GM21717 (cell line): ENCODE results near the gene HECTD3.
"Not testable (repeated sequence)": the region's sequence is repeated elsewhere in the genome, so short reads cannot be mapped to it uniquely, and the experiment has no call there.

Experiments used
- ATAC-seq: cut with Tn5 transposase; IDR thresholded peaks from one replicate; pipeline ENCODE4 v1.9.1; 2021; ENCODE audit warnings: mild to moderate bottlenecking, moderate library complexity; ENCODE audit not compliant: unreplicated experiment

HECTD3 gene

GRCh38 chr1:45014321-45015028 is 3.4 kb upstream of the HECTD3 start:
- ATAC-seq, result no peak

GRCh38 chr1:45013551-45014209 is 2.6 kb upstream of the HECTD3 start:
- no peak for ATAC-seq

- no peak for ATAC-seq
These were observed 1.6 kb upstream of the HECTD3 start for GRCh38 chr1:45012639-45013278.

GRCh38 chr1:45011837-45012638 is 914 bp upstream of the HECTD3 start, which contains the start of gene UROD:
Gene UROD, plus strand, starts transcription at chr1:45012254. Its CDS starts 12 bp downstream, at chr1:45012266.
- peak; percentile 55 for ATAC-seq

- no peak for ATAC-seq
These were observed 919 bp downstream of the HECTD3 start for GRCh38 chr1:45009956-45010854.

- ATAC-seq, result no peak
These were observed 1.7 kb downstream of the HECTD3 start for GRCh38 chr1:45009296-45009865.

GRCh38 chr1:45008516-45008915 is 2.6 kb downstream of the HECTD3 start:
- no peak for ATAC-seq

GRCh38 chr1:45008076-45008475 is 3.0 kb downstream of the HECTD3 start:
- ATAC-seq, result no peak

- no peak for ATAC-seq
These were observed 3.8 kb downstream of the HECTD3 start for GRCh38 chr1:45007311-45007710.

- ATAC-seq, result no peak
These were observed 5.4 kb downstream of the HECTD3 start for GRCh38 chr1:45005761-45006160.

GRCh38 chr1:45004281-45004920 is 6.7 kb downstream of the HECTD3 start:
- no peak for ATAC-seq

- no peak for ATAC-seq
These were observed 7.4 kb downstream of the HECTD3 start for GRCh38 chr1:45003741-45004140.

GRCh38 chr1:45002650-45003645 is 8.2 kb downstream of the HECTD3 start:
- no peak for ATAC-seq

GRCh38 chr1:45001576-45001975 is 9.5 kb downstream of the HECTD3 start:
- not testable (repeated sequence) for ATAC-seq

GRCh38 chr1:45001011-45001481 is 10.1 kb downstream of the HECTD3 start:
- no peak for ATAC-seq

GRCh38 chr1:44999232-44999631 is 11.9 kb downstream of the HECTD3 start:
- ATAC-seq, result no peak

- ATAC-seq, result no peak
These were observed 15.5 kb downstream of the HECTD3 start for GRCh38 chr1:44995467-44996238.
